WI38 (cell line): Measurements from ENCODE around the gene LRIG2.
"Not testable (repeated sequence)": the region's sequence is repeated elsewhere in the genome, so short reads cannot be mapped to it uniquely, and the experiment has no call there.

ENCODE experiments used
- H3K4me3 ChIP-seq: 2 replicates; pipeline ENCODE4 v1.5.1; 2011; ENCODE audit warnings: low read depth, mild to moderate bottlenecking, control low read depth, low read length
- TF ChIP-seq, protein P1 (sequence below): IDR thresholded peaks from 2 replicates; pipeline ENCODE4 v1.5.1; 2012; ENCODE audit warnings: low read depth, mild to moderate bottlenecking, control low read depth, low read length

Gene LRIG2

DNA sequence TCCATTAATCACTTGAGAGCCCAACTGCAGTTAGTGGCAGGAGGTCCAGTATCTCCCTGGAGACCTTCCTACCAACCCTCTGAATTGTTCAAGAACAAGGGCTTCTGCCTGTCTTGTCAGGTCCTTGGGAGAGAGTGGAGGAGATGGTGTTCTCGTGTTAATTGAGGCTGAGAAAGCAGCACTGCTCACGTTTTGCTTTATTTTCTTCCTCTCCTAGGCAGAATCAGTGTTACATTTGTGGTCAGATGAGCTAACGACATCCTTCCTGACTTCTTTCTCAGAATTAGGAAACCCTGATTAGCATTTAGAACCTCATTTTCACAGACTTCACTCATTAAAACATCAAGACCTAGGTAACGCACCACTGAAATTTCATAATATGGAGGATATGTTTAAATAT is 26.4 kb upstream of the LRIG2 start:
- no peak overlapping the region for H3K4me3 ChIP-seq
- TF ChIP-seq, protein P1, sequence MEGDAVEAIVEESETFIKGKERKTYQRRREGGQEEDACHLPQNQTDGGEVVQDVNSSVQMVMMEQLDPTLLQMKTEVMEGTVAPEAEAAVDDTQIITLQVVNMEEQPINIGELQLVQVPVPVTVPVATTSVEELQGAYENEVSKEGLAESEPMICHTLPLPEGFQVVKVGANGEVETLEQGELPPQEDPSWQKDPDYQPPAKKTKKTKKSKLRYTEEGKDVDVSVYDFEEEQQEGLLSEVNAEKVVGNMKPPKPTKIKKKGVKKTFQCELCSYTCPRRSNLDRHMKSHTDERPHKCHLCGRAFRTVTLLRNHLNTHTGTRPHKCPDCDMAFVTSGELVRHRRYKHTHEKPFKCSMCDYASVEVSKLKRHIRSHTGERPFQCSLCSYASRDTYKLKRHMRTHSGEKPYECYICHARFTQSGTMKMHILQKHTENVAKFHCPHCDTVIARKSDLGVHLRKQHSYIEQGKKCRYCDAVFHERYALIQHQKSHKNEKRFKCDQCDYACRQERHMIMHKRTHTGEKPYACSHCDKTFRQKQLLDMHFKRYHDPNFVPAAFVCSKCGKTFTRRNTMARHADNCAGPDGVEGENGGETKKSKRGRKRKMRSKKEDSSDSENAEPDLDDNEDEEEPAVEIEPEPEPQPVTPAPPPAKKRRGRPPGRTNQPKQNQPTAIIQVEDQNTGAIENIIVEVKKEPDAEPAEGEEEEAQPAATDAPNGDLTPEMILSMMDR = no peak

DNA sequence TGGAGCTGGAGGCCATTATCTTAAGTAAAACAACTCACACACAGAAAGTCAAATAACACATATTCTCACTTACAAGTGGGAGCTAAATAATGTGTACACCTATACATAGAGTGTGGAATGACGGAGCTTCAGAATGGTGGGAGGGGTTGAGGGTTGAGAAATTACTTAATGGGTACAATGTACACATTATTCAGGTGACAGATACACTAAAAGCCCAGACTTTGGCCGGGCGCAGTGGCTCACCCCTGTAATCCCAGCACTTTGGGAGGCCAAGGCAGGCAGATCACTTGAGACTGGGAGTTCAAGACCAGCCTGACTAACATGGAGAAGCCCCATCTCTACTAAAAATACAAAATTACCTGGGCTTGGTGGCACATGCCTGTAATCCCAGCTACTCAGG is 24.9 kb upstream of the LRIG2 start:
- TF ChIP-seq, protein P1 = no peak

DNA sequence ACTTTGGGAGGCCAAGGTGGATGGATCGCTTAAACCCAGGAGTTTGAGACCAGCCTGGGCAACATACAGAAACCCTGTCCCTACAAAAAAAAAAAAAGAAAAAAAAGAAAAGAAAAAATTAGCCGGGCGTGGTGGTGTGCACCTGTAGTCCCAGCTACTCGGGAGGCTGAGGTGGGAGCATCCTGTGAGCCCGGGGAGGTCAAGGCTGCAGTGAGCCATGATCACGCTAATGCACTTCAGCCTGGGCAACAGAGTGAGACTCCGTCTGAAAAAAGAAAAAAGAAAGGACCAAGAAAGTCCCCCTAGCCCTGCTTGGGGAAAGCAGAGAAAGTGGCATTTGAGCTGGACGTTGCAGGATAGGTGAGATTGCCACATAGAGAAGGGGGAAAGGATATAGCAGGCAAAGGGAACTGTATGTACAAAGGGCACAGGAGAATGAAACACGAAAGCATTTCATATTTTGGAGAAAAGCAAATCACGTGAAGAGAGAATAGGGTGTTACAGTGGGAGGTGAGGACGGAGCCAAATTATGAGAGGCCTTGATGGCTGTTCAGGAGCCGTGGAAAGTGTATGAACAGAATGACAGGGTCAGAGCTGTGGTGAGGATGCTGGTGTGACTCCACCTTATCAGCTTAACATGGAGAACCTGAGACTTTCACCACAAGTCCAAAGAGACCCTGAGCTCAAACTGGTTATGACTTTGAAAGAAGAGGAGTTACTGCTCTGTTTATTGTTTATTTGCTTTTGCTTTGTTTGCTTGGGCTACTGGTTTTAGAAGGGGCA is 19.5 kb upstream of the LRIG2 start:
- TF ChIP-seq, protein P1 = no peak
- no peak overlapping the region for H3K4me3 ChIP-seq

More for the DNA sequence above, 24.9 kb upstream of the LRIG2 start:
- H3K4me3 ChIP-seq = no peak overlapping the region

DNA sequence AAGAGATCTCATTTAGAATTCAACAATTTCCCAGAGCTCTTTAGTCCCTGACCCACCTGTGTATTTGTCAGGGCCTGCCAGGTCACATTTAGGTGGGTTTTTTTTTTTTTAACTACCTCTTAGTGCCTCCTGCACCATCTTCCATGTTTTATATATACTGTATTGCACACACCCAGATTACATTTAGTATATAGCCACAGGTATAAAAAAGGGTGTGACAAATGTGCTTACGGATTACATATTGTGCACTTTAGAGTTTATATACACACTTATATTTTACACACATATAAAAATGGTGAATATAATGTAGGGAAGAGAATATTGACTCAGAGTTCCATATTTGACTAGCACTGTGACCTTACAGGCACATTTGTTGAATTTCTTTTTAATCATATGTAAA is 17.4 kb upstream of the LRIG2 start:
- TF ChIP-seq, protein P1 = no peak
- H3K4me3 ChIP-seq = no peak overlapping the region

DNA sequence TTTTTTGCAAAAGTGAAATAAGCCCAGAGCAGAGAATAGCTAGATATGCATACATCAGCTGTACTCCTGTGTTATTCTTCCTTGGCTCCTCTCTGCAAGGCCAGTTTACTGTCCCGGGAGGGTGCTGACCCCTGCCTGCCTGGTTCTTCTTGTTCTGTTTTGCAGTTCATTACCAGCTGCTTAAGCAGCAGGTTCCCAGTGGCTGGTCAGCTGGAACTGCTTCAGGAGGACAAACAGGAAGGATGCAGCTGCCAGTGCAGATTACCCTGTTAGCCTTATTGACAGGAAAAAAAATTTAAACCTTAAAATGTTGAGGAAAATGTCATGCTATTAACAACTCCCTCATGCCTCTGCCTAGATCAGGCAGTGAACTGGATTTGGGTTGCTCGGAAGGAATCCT is 16.0 kb upstream of the LRIG2 start:
- no peak overlapping the region for H3K4me3 ChIP-seq
- TF ChIP-seq, protein P1 = no peak

DNA sequence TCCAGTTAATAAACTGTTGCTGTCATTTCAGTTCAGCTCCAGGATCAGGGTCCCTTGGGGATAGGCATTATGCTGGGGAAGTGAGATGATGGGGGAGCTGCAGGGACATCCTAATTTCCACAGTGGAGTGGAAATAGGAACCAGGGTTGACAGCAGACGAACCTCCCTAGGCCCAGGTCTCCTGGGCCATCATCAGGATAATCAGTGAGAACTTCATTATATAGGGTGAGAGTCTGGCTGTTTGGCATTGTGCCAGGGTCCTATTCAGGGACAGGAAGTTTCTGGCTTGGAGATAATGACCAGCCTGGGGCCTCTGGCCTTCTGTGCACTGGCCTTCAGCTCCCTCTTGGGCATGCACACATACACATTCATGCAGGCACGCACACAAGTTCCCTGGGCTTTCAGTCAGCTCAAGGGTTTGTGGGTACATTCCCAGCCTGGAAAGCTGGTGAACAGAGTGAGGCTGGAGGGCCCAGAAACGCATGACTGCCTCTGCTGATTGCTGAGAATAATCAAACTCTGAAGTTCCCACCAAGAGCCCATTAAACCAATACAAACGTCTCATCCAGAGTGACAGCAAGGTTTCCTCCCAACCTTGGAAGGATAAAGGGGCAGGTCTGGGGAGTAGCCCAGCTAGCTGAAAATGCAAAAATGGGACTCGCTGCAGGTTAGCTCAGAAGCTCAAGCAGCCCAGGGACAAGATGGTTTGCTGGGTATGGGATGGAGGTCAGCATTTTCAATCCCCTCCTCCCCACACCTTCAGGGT is 13.9 kb upstream of the LRIG2 start:
- TF ChIP-seq, protein P1 = no peak
- no peak overlapping the region for H3K4me3 ChIP-seq

DNA sequence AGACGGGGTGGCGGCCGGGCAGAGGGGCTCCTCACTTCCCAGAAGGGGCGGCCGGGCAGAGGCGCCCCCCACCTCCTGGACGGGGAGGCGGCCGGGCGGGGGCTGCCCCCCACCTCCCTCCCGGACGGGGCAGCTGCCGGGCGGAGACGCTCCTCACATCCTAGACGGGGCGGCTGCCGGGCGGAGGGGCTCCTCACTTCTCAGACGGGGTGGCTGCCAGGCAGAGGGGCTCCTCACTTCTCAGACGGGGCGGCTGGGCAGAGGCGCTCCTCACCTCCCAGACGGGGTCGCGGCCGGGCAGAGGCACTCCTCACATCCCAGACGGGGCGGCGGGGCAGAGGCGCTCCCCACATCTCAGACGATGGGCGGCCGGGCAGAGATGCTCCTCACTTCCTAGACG is 9.5 kb upstream of the LRIG2 start:
- not testable (repeated sequence) for H3K4me3 ChIP-seq
